ENCODE results near the gene HECTD1. TPM values are rescaled to one million over a fixed set of nuclear protein-coding genes. Genes with fewer than 3 reads are reported as not detected.
A peak's percentile ranks its signal among the peaks of the same experiment; 100 is the strongest.

Gene HECTD1
- polyA plus RNA-seq, 2 of the 4 experiments (the other 2 are of a cell fraction) = 60.7 to 149 TPM

- TF ChIP-seq PHF8 (IDR thresholded peaks at IDR 0.05; ENCODE audit: borderline replicate concordance, low read depth) (no peak), ZSCAN20 (CRISPR knock-in tag; IDR thresholded peaks at IDR 0.05) (no peak), JUNB (IDR thresholded peaks at IDR 0.05) (no peak), TFCP2L1 (CRISPR knock-in tag; IDR thresholded peaks at IDR 0.05) (no peak)
- H3K27ac ChIP-seq = no peak overlapping the region
- no peak overlapping the region for H3K4me3 ChIP-seq
- H3K4me1 ChIP-seq = peaks cover 31% of the 10 kb centered on the region
- 74% methylated on average over 1 of the region's 1 CpG for WGBS (ENCODE audit: missing lambda C conversion rate)
- FAIRE-seq = no peak
- no peak for ATAC-seq
- DNase-seq (ENCODE audit: low read depth in 1 of 2, low spot score in 1 of 2) = no peak
- H3K4me2 ChIP-seq = no peak overlapping the region
- CTCF ChIA-PET = no interaction called here
- POLR2A ChIA-PET = interaction anchor here (1.2 kb wide), 1 partner anchor 37 kb away, joined by 4 read pairs; the partner anchor contains the start of gene HECTD1
- H3K9me3 ChIP-seq = no peaks in the 10 kb centered on the region
These were observed 37.2 kb downstream of the HECTD1 start for GRCh38 chr14:31170411-31170810.

GRCh38 chr14:31169877-31170276 lies 37.7 kb downstream of the HECTD1 start:
- Histone ChIP-seq H3K4me2 (no peak overlapping the region), H3K4me1 (peaks cover 36% of the 10 kb centered on the region), H3K4me3 (no peak overlapping the region), H3K9me3 (no peaks in the 10 kb centered on the region), H3K27ac (no peak overlapping the region)
- ChIA-PET POLR2A (interaction anchor here (1.2 kb wide), 1 partner anchor 37 kb away, joined by 4 read pairs; the partner anchor contains the start of gene HECTD1), CTCF (no interaction called here)
- DNase-seq (ENCODE audit: low read depth in 1 of 2, low spot score in 1 of 2) (no peak), ATAC-seq (no peak), FAIRE-seq (no peak)
- WGBS (ENCODE audit: missing lambda C conversion rate) = 95% methylated on average over 5 of the region's 5 CpGs
- no peak for TF ChIP-seq CBX8 (IDR thresholded peaks at IDR 0.05)
- no peak for TF ChIP-seq HMGXB4 (CRISPR knock-in tag; IDR thresholded peaks at IDR 0.05; ENCODE audit: borderline replicate concordance)
- TF ChIP-seq KDM1A (IDR thresholded peaks at IDR 0.05; ENCODE audit: low read depth) = no peak
- no peak for TF ChIP-seq NFE2L2 (conservative IDR thresholded peaks at IDR 0.05; ENCODE audit: low read length)
- no peak for TF ChIP-seq FOSL2 (IDR thresholded peaks at IDR 0.05)
- no peak for TF ChIP-seq FOSL2 (CRISPR knock-in tag; IDR thresholded peaks at IDR 0.05)
- TF ChIP-seq ZSCAN20 (CRISPR knock-in tag; IDR thresholded peaks at IDR 0.05) = no peak
- TF ChIP-seq RNF2 (IDR thresholded peaks at IDR 0.05; ENCODE audit: borderline replicate concordance, low read depth) = no peak
- TF ChIP-seq JUNB (IDR thresholded peaks at IDR 0.05) = no peak
- TF ChIP-seq ESRRA (IDR thresholded peaks at IDR 0.05; ENCODE audit: borderline replicate concordance, low read length) = no peak
- TF ChIP-seq RARB (CRISPR knock-in tag; IDR thresholded peaks at IDR 0.05) = no peak
- TF ChIP-seq BCL3 (IDR thresholded peaks at IDR 0.05) = no peak

- no peak for ATAC-seq
- Histone ChIP-seq H3K9me3 (no peaks in the 10 kb centered on the region), H3K4me2 (no peak overlapping the region), H3K4me3 (no peak overlapping the region), H3K4me1 (peaks cover 53% of the 10 kb centered on the region), H3K27ac (peak overlapping the region; percentile 80 to 90; a peak in 5 of 6 replicates)
- CTCF ChIA-PET = interaction anchor here (1.5 to 2.1 kb wide), 2 partner anchors 25 to 40 kb away, joined by 3 to 5 read pairs; partner anchors contain the start of gene HECTD1
- 91% methylated on average over 5 of the region's 5 CpGs for WGBS (ENCODE audit: missing lambda C conversion rate)
- no peak for FAIRE-seq
- POLR2A ChIA-PET = interaction anchor here (3.9 kb wide), 1 partner anchor 41 kb away, joined by 15 read pairs; the partner anchor contains the start of gene HECTD1
- no peak for TF ChIP-seq POLR2AphosphoS2 (conservative IDR thresholded peaks at IDR 0.05; ENCODE audit: low read length)
- TF ChIP-seq BHLHE40 (IDR thresholded peaks at IDR 0.05; ENCODE audit: low read depth, low read length) = no peak
- TF ChIP-seq RAD21 (conservative IDR thresholded peaks at IDR 0.05 in 1 of 2, IDR thresholded peaks at IDR 0.05 in 1 of 2) = no peak
- no peak for TF ChIP-seq RCOR1 (IDR thresholded peaks at IDR 0.05; ENCODE audit: low read depth, low read length)
- TF ChIP-seq POLR2A (IDR thresholded peaks at IDR 0.05; ENCODE audit: low read length) = no peak
- TF ChIP-seq ZSCAN20 (CRISPR knock-in tag; IDR thresholded peaks at IDR 0.05) = no peak
- TF ChIP-seq JUNB (IDR thresholded peaks at IDR 0.05) = no peak
- TF ChIP-seq NR3C1 (IDR thresholded peaks at IDR 0.05) = no peak
- no peak for TF ChIP-seq SMC3 (IDR thresholded peaks at IDR 0.05)
- TF ChIP-seq USF2 (IDR thresholded peaks at IDR 0.05) = no peak
- no peak for TF ChIP-seq HOXB13 (CRISPR knock-in tag; IDR thresholded peaks at IDR 0.05; ENCODE audit: low read depth)
- no peak for TF ChIP-seq CTCF (IDR thresholded peaks at IDR 0.05)
- TF ChIP-seq PHF8 (IDR thresholded peaks at IDR 0.05; ENCODE audit: borderline replicate concordance, low read depth) = no peak
- no peak for DNase-seq (ENCODE audit: low read depth in 1 of 2, low spot score in 1 of 2)
These were observed 40.6 kb downstream of the HECTD1 start for GRCh38 chr14:31167032-31167431.
